Kidney epithelial cell (primary cell): ENCODE measurements around the gene SEMA5B. TPM values are rescaled to one million over a fixed set of nuclear protein-coding genes. Genes with fewer than 3 reads are reported as not detected.
A peak's percentile ranks its signal among the peaks of the same experiment; 100 is the strongest.

Source experiments
- DNase-seq: peaks from one replicate; pipeline ENCODE4 v3.0.0-alpha.2; 2010; ENCODE audit warnings: low read depth
- H3K27me3 ChIP-seq: 2 replicates; pipeline ENCODE4 v1.6.0; 2011; ENCODE audit warnings: low read length; ENCODE audit not compliant: control insufficient read depth, insufficient read depth
- H3K36me3 ChIP-seq: 2 replicates; pipeline ENCODE4 v1.5.1; 2011; ENCODE audit warnings: low read length; ENCODE audit not compliant: control insufficient read depth, insufficient read depth
- H3K4me3 ChIP-seq: 2 replicates; pipeline ENCODE4 v1.5.1; 2011; ENCODE audit warnings: low read depth, mild to moderate bottlenecking, control low read depth, low read length
- total RNA-seq: library from RNA; depleted of rRNA; stranded (reverse); fragments of >200 nt; gene quantifications from 2 replicates; pipeline ENCODE4 v1.2.3, GENCODE V29; 2015
- TF ChIP-seq, protein P1 (sequence below): IDR thresholded peaks from 2 replicates; pipeline ENCODE4 v1.5.1; 2011; ENCODE audit warnings: mild to moderate bottlenecking, moderate library complexity, low read length, control low read depth, inconsistent platforms; ENCODE audit not compliant: insufficient read depth, poor library complexity, severe bottlenecking

Gene SEMA5B, protein sequence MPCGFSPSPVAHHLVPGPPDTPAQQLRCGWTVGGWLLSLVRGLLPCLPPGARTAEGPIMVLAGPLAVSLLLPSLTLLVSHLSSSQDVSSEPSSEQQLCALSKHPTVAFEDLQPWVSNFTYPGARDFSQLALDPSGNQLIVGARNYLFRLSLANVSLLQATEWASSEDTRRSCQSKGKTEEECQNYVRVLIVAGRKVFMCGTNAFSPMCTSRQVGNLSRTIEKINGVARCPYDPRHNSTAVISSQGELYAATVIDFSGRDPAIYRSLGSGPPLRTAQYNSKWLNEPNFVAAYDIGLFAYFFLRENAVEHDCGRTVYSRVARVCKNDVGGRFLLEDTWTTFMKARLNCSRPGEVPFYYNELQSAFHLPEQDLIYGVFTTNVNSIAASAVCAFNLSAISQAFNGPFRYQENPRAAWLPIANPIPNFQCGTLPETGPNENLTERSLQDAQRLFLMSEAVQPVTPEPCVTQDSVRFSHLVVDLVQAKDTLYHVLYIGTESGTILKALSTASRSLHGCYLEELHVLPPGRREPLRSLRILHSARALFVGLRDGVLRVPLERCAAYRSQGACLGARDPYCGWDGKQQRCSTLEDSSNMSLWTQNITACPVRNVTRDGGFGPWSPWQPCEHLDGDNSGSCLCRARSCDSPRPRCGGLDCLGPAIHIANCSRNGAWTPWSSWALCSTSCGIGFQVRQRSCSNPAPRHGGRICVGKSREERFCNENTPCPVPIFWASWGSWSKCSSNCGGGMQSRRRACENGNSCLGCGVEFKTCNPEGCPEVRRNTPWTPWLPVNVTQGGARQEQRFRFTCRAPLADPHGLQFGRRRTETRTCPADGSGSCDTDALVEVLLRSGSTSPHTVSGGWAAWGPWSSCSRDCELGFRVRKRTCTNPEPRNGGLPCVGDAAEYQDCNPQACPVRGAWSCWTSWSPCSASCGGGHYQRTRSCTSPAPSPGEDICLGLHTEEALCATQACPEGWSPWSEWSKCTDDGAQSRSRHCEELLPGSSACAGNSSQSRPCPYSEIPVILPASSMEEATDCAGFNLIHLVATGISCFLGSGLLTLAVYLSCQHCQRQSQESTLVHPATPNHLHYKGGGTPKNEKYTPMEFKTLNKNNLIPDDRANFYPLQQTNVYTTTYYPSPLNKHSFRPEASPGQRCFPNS
- 0.21 TPM in 1 of 2 replicates, not detected in the other for total RNA-seq

DNA sequence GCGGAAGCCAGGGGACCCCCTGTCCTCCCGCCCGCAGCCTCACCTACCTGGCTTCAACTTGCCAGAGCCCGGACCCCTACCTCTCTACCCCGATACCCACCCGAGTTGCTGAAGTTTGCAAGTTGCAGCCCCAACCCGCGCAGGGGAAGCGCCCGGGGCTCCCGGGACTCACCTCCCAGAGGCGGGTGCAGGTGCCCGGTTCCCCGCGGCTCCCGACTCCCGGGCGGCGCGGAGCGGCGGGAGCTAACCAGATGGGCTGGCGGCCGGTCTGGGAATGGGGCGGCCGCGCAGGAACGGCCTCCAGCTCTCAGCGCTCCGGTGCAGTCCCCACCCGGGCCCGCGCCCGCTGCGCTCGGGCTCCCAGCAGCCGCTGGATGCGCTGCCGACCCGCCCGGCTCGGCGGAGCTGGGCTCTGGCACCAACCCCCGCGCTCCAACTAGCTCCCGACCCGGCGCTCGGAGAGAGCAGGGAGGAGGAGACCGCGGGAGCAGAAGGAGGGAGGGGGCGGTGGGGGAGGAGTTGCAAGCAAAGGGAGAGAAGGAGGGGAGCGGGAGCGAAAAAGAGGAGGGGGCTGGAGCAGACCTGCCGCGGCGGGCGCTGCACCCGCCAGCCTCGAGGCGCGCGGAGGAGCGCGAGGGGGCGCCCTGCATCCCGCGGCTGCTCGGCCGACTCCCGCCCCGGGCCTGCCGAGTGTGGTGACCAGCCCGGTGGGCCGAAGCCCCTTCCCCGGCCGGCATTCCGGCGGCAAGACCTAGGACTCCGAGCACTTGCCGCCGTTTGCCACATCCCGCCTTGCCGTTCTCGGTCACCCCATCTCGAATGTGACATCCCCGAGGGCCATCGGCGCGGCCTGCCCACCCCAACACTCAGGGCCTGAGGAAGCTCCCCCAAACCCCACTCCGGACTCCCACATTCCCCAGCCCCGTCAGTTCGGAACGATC lies at the start of gene SEMA5B:
SEMA5B (minus strand) TSS at position 472 of the 941 bp plus-strand sequence. CDS start 66,500 bp downstream, outside the sequence.
- DNase-seq: no peak
- Histone ChIP-seq H3K36me3 (no peaks in the 10 kb centered on the region), H3K4me3 (peak within 1 kb of the TSS; percentile 30), H3K27me3 (peaks cover 76% of the 10 kb centered on the region)
- TF ChIP-seq, protein P1, sequence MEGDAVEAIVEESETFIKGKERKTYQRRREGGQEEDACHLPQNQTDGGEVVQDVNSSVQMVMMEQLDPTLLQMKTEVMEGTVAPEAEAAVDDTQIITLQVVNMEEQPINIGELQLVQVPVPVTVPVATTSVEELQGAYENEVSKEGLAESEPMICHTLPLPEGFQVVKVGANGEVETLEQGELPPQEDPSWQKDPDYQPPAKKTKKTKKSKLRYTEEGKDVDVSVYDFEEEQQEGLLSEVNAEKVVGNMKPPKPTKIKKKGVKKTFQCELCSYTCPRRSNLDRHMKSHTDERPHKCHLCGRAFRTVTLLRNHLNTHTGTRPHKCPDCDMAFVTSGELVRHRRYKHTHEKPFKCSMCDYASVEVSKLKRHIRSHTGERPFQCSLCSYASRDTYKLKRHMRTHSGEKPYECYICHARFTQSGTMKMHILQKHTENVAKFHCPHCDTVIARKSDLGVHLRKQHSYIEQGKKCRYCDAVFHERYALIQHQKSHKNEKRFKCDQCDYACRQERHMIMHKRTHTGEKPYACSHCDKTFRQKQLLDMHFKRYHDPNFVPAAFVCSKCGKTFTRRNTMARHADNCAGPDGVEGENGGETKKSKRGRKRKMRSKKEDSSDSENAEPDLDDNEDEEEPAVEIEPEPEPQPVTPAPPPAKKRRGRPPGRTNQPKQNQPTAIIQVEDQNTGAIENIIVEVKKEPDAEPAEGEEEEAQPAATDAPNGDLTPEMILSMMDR: no peak

DNA sequence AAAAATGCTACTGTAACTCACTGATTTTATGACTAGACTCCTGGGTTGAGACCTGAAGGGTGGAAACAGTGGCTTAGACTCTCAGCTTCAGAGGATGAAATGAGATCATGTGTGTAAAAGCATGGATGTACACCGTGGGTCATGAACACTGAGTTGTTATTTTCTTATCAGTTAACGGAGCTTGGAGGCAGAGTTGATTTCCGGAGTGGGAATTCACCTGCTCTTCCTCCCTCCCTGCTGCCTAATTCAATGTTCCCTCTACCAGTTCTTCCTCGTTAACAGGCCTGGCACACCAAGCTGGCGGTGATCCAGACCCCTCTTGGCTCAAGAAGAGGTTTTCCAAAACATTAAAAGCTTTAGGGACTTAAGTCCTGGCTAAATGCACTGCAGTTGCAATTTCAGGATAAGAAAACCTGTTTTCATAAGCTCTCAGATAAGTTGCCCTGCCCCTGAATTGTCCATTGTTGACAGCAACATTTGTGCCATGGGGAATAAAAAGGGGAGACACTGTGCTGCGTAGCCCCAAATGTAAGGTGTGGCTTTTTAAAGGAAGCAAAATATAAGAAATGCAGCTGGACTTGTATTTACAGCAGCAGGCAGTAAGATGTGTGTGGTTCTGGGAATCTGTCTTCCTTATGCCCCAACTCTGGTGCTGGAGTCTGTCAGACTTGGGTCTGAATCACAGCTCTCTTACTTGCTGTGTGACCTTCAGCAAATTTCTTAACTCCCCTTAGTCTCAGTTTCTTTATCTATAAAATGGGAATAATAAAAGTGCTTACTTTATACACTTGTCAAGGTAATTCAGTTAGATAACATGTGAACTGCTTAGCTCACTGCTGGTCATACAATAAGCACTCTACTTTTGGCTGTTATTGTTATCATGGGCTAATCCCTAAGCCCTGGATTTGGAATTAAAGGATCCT lies 49.2 kb upstream of the SEMA5B start:
- DNase-seq: no peak
- H3K27me3 ChIP-seq: no peaks in the 10 kb centered on the region
- TF ChIP-seq, protein P1: no peak
- H3K4me3 ChIP-seq: no peak overlapping the region
- H3K36me3 ChIP-seq: no peaks in the 10 kb centered on the region

DNA sequence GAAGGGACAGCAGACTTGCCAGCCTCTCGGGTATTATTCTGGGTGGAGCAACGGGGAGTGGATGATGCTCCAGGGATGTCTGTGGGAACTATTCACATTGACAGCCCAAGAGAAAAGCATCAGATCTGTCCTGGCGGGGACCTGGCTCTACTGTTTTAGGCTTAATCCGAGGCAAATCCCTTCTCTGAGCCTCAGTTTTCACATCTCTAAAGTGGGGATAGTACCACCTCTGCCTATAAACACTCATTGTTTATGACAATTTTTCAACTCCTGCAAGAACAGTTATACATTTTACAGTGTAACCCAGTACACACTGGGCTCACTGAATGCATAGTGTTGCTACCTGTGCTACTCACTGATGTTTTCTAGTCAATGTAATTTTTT lies 48.5 kb upstream of the SEMA5B start:
- H3K4me3 ChIP-seq: no peak overlapping the region
- TF ChIP-seq, protein P1: no peak
- H3K27me3 ChIP-seq: no peaks in the 10 kb centered on the region
- no peaks in the 10 kb centered on the region for H3K36me3 ChIP-seq
- DNase-seq: no peak

DNA sequence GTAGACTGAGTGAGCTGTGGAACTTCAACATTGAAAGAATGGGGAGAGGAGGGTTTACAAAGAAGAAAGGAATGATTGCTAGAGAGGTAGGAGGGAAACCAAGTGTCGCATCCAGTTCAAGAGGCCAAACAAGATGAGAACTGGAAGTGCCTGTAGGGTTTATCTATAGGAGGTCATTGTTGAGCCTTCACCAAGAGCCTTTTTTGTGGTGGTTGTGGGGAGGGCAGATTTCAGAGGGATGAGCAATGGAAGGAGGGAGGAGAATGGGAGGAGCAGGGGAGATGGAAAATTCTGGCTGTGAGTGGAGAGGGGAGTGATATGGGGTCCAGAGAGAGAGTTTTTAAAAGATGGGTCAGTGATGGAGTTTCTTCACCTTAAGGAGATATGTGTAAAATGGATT lies 47.8 kb upstream of the SEMA5B start:
- Histone ChIP-seq H3K27me3 (no peaks in the 10 kb centered on the region), H3K4me3 (no peak overlapping the region), H3K36me3 (no peaks in the 10 kb centered on the region)
- TF ChIP-seq, protein P1: no peak
- DNase-seq: no peak
